Ovary (tissue), 9 donors: ENCODE results near the gene LUZP2. TPM values are rescaled to one million over a fixed set of nuclear protein-coding genes. Genes with fewer than 3 reads are reported as not detected.
"Not testable (repeated sequence)": the region's sequence is repeated elsewhere in the genome, so short reads cannot be mapped to it uniquely, and the experiment has no call there.

Source experiments
- DNase-seq, 5 donors: peaks; one replicate each; pipeline ENCODE4 v3.0.0-alpha.2; 2019 to 2020
- H3K27ac ChIP-seq, 2 donors: fragments of 200-600 bp; one replicate each; pipeline versions ENCODE4 v1.5.1 to v1.8.0; 2019 to 2022
- H3K27me3 ChIP-seq: fragments of 200-600 bp; one replicate; pipeline ENCODE4 v1.8.0; 2022
- H3K36me3 ChIP-seq: fragments of 200-600 bp; sonication (generic); one replicate; pipeline ENCODE4 v1.5.1; 2019
- H3K4me1 ChIP-seq: one replicate; pipeline ENCODE4 v1.8.1; 2013; ENCODE audit warnings: mild to moderate bottlenecking, moderate library complexity; ENCODE audit not compliant: insufficient read depth
- H3K4me3 ChIP-seq: fragments of 200-600 bp; sonication (generic); one replicate; pipeline ENCODE4 v1.5.1; 2017
- H3K9me3 ChIP-seq, 2 donors: fragments of 200-600 bp in 1 of 2; sonication (generic) in 1 of 2; one replicate each; pipeline versions ENCODE4 v1.5.1 to v1.8.1; 2013 to 2019; ENCODE audit warnings: mild to moderate bottlenecking in 1 of 2, moderate library complexity in 1 of 2
- CTCF ChIP-seq, 3 donors: fragments of 450-650 bp in 2 of 3; fragments of 200-600 bp in 1 of 3; IDR thresholded peaks; one replicate each; pipeline versions ENCODE4 v1.5.1 to v1.8.0; 2016 to 2022; ENCODE audit warnings: antibody characterized with exemption in 3 of 3, mild to moderate bottlenecking in 1 of 3
- EP300 ChIP-seq: sonication (generic); formaldehyde crosslinking; IDR thresholded peaks from one replicate; pipeline ENCODE4 v1.6.1; 2017; ENCODE audit warnings: antibody characterized with exemption
- POLR2A ChIP-seq: fragments of 450-650 bp; IDR thresholded peaks from one replicate; pipeline ENCODE4 v1.6.1; 2017; ENCODE audit warnings: antibody characterized with exemption, mild to moderate bottlenecking, moderate library complexity
- WGBS, 3 donors: extraction: QIAGEN DNeasy Blood & Tissue Kit in 1 of 3; methylation state at CpG; one replicate each; pipeline versions ENCODE4 v1.1.5 to v1.1.7; 2013 to 2017; 5-methylcytosine and 5-hydroxymethylcytosine counted together
- intact Hi-C, 4 donors: fragments of 100-400 bp; cut with DNase I; formaldehyde crosslinking; loops; one replicate each; pipeline versions ENCODE4 v1.11.0 to v1.15.1; 2022 to 2023
- polyA plus RNA-seq, 2 donors: library from polyadenylated mRNA; stranded (reverse); fragments of 200-250 nt in 1 of 2; fragments of 350-450 nt in 1 of 2; fragmentation: Illumina TruSeq in 1 of 2; extraction: RNeasy Lipid Tissue Mini Kit (QIAGEN cat#74804) in 1 of 2; gene quantifications; one replicate each; pipeline ENCODE4 v1.2.3, GENCODE V29; 2013 to 2014
- total RNA-seq, 7 donors: library from RNA; depleted of rRNA in 2 of 7; stranded (reverse); fragments of >200 nt in 2 of 7; fragmentation: NEBNext Ultra II Directional in 3 of 7; extraction: Animal tissue kit (Norgen Biotek cat#: 25700) in 3 of 7; gene quantifications; one replicate each; pipeline versions ENCODE4 v1.1.0 to v1.2.4, GENCODE V29; 2016 to 2023
- donor health status: DM: no; HTN: no; CAD: no; lungs with moderate emphysema.
- donor health status: DM: no; HTN: no; CAD: no.
- donor health status: Bipolar disorder and iron deficiency.
- donor health status: DM: yes; HTN: yes; CAD: no.
- donor health status: DM: no; HTN: no; CAD: no.
- donor health status: DM: yes; HTN: yes; CAD: no.

LUZP2 gene
- total and polyA plus RNA-seq, 9 donors, result 0.04 to 0.23 (median 0.07) TPM; not detected in 6

- H3K9me3 ChIP-seq, result no peaks in the 10 kb centered on the region
- no peak overlapping the region for H3K4me3 ChIP-seq
- no peaks in the 10 kb centered on the region for H3K4me1 ChIP-seq
- no peaks in the 10 kb centered on the region for H3K36me3 ChIP-seq
- H3K27me3 ChIP-seq, result no peaks in the 10 kb centered on the region
- intact Hi-C loops, result no loop called here
- no peak overlapping the region for H3K27ac ChIP-seq
- DNase-seq, result no peak
- TF ChIP-seq CTCF (IDR thresholded peaks at IDR 0.05) (no peak), EP300 (no peak), POLR2A (no peak)
- whole genome bisulfite sequencing, 3 donors, result 81 to 91% (median 85%) methylated on average over 5 of the region's 5 CpGs
Observed at GRCh38 chr11:24949406-24949805, 452.6 kb downstream of the LUZP2 start.

GRCh38 chr11:24963852-24964251 is 467.0 kb downstream of the LUZP2 start:
- Histone ChIP-seq H3K36me3 (no peaks in the 10 kb centered on the region), H3K4me3 (no peak overlapping the region), H3K4me1 (no peaks in the 10 kb centered on the region), H3K9me3 (no peaks in the 10 kb centered on the region), H3K27ac (no peak overlapping the region), H3K27me3 (no peaks in the 10 kb centered on the region)
- intact Hi-C loops, result no loop called here
- TF ChIP-seq CTCF (IDR thresholded peaks at IDR 0.05), result no peak
- TF ChIP-seq EP300, result no peak
- WGBS, 3 donors, result 86 to 100% (median 96%) methylated on average over 2 of the region's 2 CpGs
- no peak for DNase-seq

- intact Hi-C loops, result no loop called here
- DNase-seq, result no peak
- Histone ChIP-seq H3K4me1 (no peaks in the 10 kb centered on the region), H3K27ac (no peak overlapping the region), H3K9me3 (no peaks in the 10 kb centered on the region), H3K36me3 (no peaks in the 10 kb centered on the region), H3K4me3 (no peak overlapping the region), H3K27me3 (no peaks in the 10 kb centered on the region)
- TF ChIP-seq POLR2A, result no peak
Observed at GRCh38 chr11:24965748-24966147, 468.9 kb downstream of the LUZP2 start.

GRCh38 chr11:24993903-24994302 is 497.1 kb downstream of the LUZP2 start:
- H3K36me3 ChIP-seq, H3K4me1 ChIP-seq, H3K27ac ChIP-seq, H3K27me3 ChIP-seq, H3K4me3 ChIP-seq, DNase-seq, H3K9me3 ChIP-seq, intact Hi-C loops: not testable (repeated sequence)
- 75 to 85% (median 77%) methylated on average over 7 of the region's 7 CpGs for WGBS, 3 donors

- H3K27me3 ChIP-seq, H3K9me3 ChIP-seq, H3K4me1 ChIP-seq, DNase-seq, H3K4me3 ChIP-seq, H3K36me3 ChIP-seq, intact Hi-C loops, H3K27ac ChIP-seq: not testable (repeated sequence)
- 68 to 77% (median 74%) methylated on average over 5 of the region's 5 CpGs for WGBS, 3 donors
Observed at GRCh38 chr11:24999929-25000328, 503.1 kb downstream of the LUZP2 start.

- intact Hi-C loops, result no loop called here
- 20 to 37% (median 37%) methylated on average over 1 of the region's 1 CpG for WGBS, 3 donors
- H3K4me1 ChIP-seq, result no peaks in the 10 kb centered on the region
Observed at GRCh38 chr11:25037431-25037830, 540.6 kb downstream of the LUZP2 start.

More at GRCh38 chr11:25037431-25037830, 540.6 kb downstream of the LUZP2 start:
- no peak overlapping the region for H3K27ac ChIP-seq
- H3K4me3 ChIP-seq, result no peak overlapping the region
- no peak for TF ChIP-seq EP300
- TF ChIP-seq POLR2A, result no peak
- no peak for TF ChIP-seq CTCF (IDR thresholded peaks at IDR 0.05)
- no peak for DNase-seq
- no peaks in the 10 kb centered on the region for H3K27me3 ChIP-seq
- H3K36me3 ChIP-seq, result no peaks in the 10 kb centered on the region
- H3K9me3 ChIP-seq, result no peaks in the 10 kb centered on the region
